Heart left ventricle (tissue), 13 donors: ENCODE measurements around the gene NLRP14.

ENCODE experiments used
- CTCF ChIP-seq, 12 donors: fragments of 200-600 bp; sonication (generic) in 4 of 12; IDR thresholded peaks; one replicate each; pipeline versions ENCODE4 v1.5.0 to v1.8.0; 2018 to 2022; ENCODE audit warnings: antibody characterized with exemption in 12 of 12, mild to moderate bottlenecking in 5 of 12
- POLR2A ChIP-seq, 2 donors: fragments of 450-650 bp; IDR thresholded peaks; one replicate each; pipeline ENCODE4 v1.6.1; 2017; ENCODE audit warnings: antibody characterized with exemption in 2 of 2, mild to moderate bottlenecking in 2 of 2, moderate library complexity in 2 of 2
- donor health status: ischemic (EF 13 %, LVEDD 7.1; RV severe dilation, severe dysfunction).
- donor health status: DM: no; HTN: yes; CAD: no.
- donor health status: DM: no; HTN: no; CAD: no.
- donor health status: ischemic (EF 25% LVEDD 6.9; RV normal size, moderate dysfunction).
- donor health status: ischemic (EF 25% LVEDD 5.7; RV mildly dilated, moderate dysfunction).
- donor health status: ischemic (EF 35%, LVEDD 5.7; RV mildly dilated, moderate dysfunction).
- donor health status: nonischemic (EF 11% LVEDD 7.7; RV severe dilation, severe dysfunction).
- donor health status: DM: yes; HTN: yes; CAD: no.
- donor health status: PGD.
- donor health status: ischemic (EF 29% LVEDD 5.4; RV normal size, mild dysfunction).
- donor health status: nonischemic (EF 23%, LVEDD 6.1; RV moderate dilation, normal function).

GRCh38 chr11:7016011-7016410, 4.3 kb upstream of the NLRP14 start:
- TF ChIP-seq CTCF (IDR thresholded peaks at IDR 0.05) (no peak), POLR2A (IDR thresholded peaks at IDR 0.05) (no peak)
